Right lobe of liver (tissue), 4 donors: ENCODE results near the gene RNF212.

ENCODE experiments used
- CTCF ChIP-seq, 4 donors: fragments of 200-600 bp in 3 of 4; fragments of 450-650 bp in 1 of 4; IDR thresholded peaks; one replicate each; pipeline versions ENCODE4 v1.5.1 to v1.8.0; 2016 to 2022; ENCODE audit warnings: antibody characterized with exemption in 4 of 4, mild to moderate bottlenecking in 2 of 4
- POLR2A ChIP-seq: fragments of 450-650 bp; IDR thresholded peaks from one replicate; pipeline ENCODE4 v1.6.1; 2017; ENCODE audit warnings: antibody characterized with exemption, mild to moderate bottlenecking
- donor health status: DM: no; HTN: no; CAD: no.
- donor health status: DM: no; HTN: no; CAD: no.
- donor health status: DM: no; HTN: yes; CAD: no.

GRCh38 chr4:1031956-1032795 is 81.2 kb downstream of the RNF212 start:
- TF ChIP-seq POLR2A (no peak), CTCF (IDR thresholded peaks at IDR 0.05) (peak in 1 of 4 donors; percentile 6)
